Stimulated activated CD8-positive, alpha-beta memory T cell treated with anti-CD3 and anti-CD28 coated beads, Interleukin-7, amount 100 ng/mL, for 1 hour (primary cell): ENCODE data around the gene KMT5C.
A peak's percentile ranks its signal among the peaks of the same experiment; 100 is the strongest.
"Not testable (repeated sequence)": the region's sequence is repeated elsewhere in the genome, so short reads cannot be mapped to it uniquely, and the experiment has no call there.

Experiments
- DNase-seq, 2 donors: peaks; one replicate each; pipeline ENCODE4 v3.0.0-alpha.2; 2020; ENCODE audit warnings: low read depth in 2 of 2

The KMT5C gene

GRCh38 chr19:55316646-55317045, 23.0 kb upstream of the KMT5C start:
- no peak for DNase-seq

GRCh38 chr19:55319785-55320184, 19.9 kb upstream of the KMT5C start:
- DNase-seq, result no peak

GRCh38 chr19:55320844-55321419, 18.7 kb upstream of the KMT5C start:
- DNase-seq, result no peak

- DNase-seq, result no peak
Observed at GRCh38 chr19:55321466-55322137, 18.1 kb upstream of the KMT5C start.

GRCh38 chr19:55322204-55322885, 17.3 kb upstream of the KMT5C start:
- no peak for DNase-seq

GRCh38 chr19:55324662-55325061, 15.0 kb upstream of the KMT5C start:
- DNase-seq, result no peak

GRCh38 chr19:55325172-55325571, 14.5 kb upstream of the KMT5C start, which contains the start of gene TMEM150B:
Gene TMEM150B (minus strand): TSS chr19:55325341. CDS start chr19:55321036, 4,305 bp downstream.
- no peak for DNase-seq

GRCh38 chr19:55328774-55329318, 10.8 kb upstream of the KMT5C start:
- DNase-seq, result not testable (repeated sequence)

- DNase-seq, result not testable (repeated sequence)
Observed at GRCh38 chr19:55329791-55330190, 9.9 kb upstream of the KMT5C start.

GRCh38 chr19:55333870-55334269, 5.8 kb upstream of the KMT5C start:
- DNase-seq, result no peak

- no peak for DNase-seq
Observed at GRCh38 chr19:55336101-55336500, 3.6 kb upstream of the KMT5C start.

GRCh38 chr19:55339889-55340783, 460 bp downstream of the KMT5C start:
- no peak for DNase-seq

- no peak for DNase-seq
Observed at GRCh38 chr19:55340784-55341147, 1.1 kb downstream of the KMT5C start.

GRCh38 chr19:55341171-55341588, 1.5 kb downstream of the KMT5C start:
- DNase-seq, result peak; percentile 17 to 21

GRCh38 chr19:55341595-55342531, 2.2 kb downstream of the KMT5C start:
- DNase-seq, result no peak

- no peak for DNase-seq
Observed at GRCh38 chr19:55344444-55344843, 4.8 kb downstream of the KMT5C start.

GRCh38 chr19:55345101-55345817, 5.6 kb downstream of the KMT5C start:
- DNase-seq, result no peak

GRCh38 chr19:55345818-55346724, 6.4 kb downstream of the KMT5C start:
- no peak for DNase-seq
